HUES64 (cell line): Measurements from ENCODE around the gene ASXL2.

ENCODE experiments used
- H3K27ac ChIP-seq: 2 replicates; pipeline ENCODE4 v1.7.0; 2013; ENCODE audit warnings: low read depth, low read length, inconsistent platforms
- H3K27me3 ChIP-seq: 2 replicates; pipeline ENCODE4 v1.6.1; 2013; ENCODE audit warnings: mild to moderate bottlenecking, low read length; ENCODE audit not compliant: insufficient read depth
- H3K36me3 ChIP-seq: 2 replicates; pipeline ENCODE4 v1.6.1; 2013; ENCODE audit warnings: mild to moderate bottlenecking, low read length; ENCODE audit not compliant: insufficient read depth
- H3K4me1 ChIP-seq: 2 replicates; pipeline ENCODE4 v1.6.1; 2013; ENCODE audit warnings: mild to moderate bottlenecking, low read length, moderate library complexity; ENCODE audit not compliant: insufficient read depth
- H3K4me3 ChIP-seq: 2 replicates; pipeline ENCODE4 v1.5.1; 2013; ENCODE audit warnings: mild to moderate bottlenecking, low read length, moderate library complexity
- H3K9ac ChIP-seq: 2 replicates; pipeline ENCODE4 v1.6.1; 2013; ENCODE audit warnings: mild to moderate bottlenecking, low read depth, low read length
- H3K9me3 ChIP-seq: 2 replicates; pipeline ENCODE4 v1.6.1; 2013; ENCODE audit warnings: low read depth, low read length; ENCODE audit not compliant: insufficient read depth
- WGBS: fragments of 150-250, 120-280 bp; methylation state at CpG from one replicate; pipeline ENCODE4 v1.1.7; 2013; ENCODE audit warnings: missing lambda C conversion rate; 5-methylcytosine and 5-hydroxymethylcytosine counted together

ASXL2 gene

GRCh38 chr2:25817630-25818029 lies 60.7 kb downstream of the ASXL2 start:
- H3K27ac ChIP-seq: no peak overlapping the region

DNA sequence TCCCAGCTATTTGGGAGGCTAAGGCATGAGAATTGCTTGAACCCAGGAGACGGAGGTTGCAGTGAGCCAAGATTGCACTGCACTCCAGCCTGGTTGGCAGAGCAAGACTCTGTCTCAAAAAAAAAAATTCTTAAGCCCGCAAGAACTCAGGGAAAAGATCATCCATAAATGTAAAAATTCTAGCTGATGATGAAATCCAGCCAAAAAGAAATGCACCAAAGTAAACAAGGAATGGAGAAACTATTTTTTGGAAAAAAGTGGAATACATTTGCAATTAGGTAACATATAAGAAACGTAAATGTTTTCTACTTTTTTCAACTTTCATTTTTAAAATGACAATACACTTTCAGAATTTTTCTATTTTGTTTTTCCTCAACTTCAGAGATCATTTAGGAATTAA lies 61.3 kb downstream of the ASXL2 start:
- Histone ChIP-seq H3K27me3 (no peaks in the 10 kb centered on the region), H3K36me3 (0 out of 2 replicates have a peak, but pooled peaks cover 3% of the 10 kb centered on the region), H3K4me1 (peaks cover 11% of the 10 kb centered on the region), H3K27ac (no peak overlapping the region), H3K9me3 (no peaks in the 10 kb centered on the region), H3K9ac (no peak overlapping the region), H3K4me3 (no peak overlapping the region)
- WGBS: 95% methylated on average over 3 of the region's 3 CpGs

More at GRCh38 chr2:25817630-25818029, 60.7 kb downstream of the ASXL2 start:
- Histone ChIP-seq H3K4me1 (peaks cover 11% of the 10 kb centered on the region), H3K4me3 (no peak overlapping the region), H3K36me3 (0 out of 2 replicates have a peak, but pooled peaks cover 3% of the 10 kb centered on the region), H3K9ac (no peak overlapping the region), H3K9me3 (no peaks in the 10 kb centered on the region), H3K27me3 (no peaks in the 10 kb centered on the region)

DNA sequence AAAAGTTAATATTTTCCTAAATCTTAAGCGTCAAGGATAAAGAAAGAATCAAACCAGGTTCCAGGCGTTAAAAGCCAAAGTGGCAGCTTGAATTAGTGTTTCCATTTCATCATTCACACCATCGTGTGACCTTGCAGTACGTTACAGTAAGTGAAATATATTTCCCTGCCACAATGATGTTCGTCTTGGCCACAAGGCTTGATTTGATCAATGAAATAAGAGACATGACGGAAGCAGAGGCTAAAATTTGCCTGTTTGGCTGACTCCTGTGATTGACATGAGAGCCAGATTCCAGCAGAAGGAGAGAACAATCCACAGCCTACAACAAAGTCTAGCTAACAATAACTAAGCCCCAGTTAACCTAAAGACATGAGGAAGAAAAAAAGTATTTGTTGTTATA lies 62.0 kb downstream of the ASXL2 start:
- WGBS: 92% methylated on average over 6 of the region's 6 CpGs
- Histone ChIP-seq H3K27ac (no peak overlapping the region), H3K9ac (no peak overlapping the region), H3K4me3 (no peak overlapping the region), H3K36me3 (0 out of 2 replicates have a peak, but pooled peaks cover 3% of the 10 kb centered on the region), H3K4me1 (peaks cover 11% of the 10 kb centered on the region), H3K9me3 (no peaks in the 10 kb centered on the region), H3K27me3 (no peaks in the 10 kb centered on the region)

- Histone ChIP-seq H3K9ac (no peak overlapping the region), H3K4me3 (no peak overlapping the region), H3K4me1 (peaks cover 11% of the 10 kb centered on the region), H3K27me3 (no peaks in the 10 kb centered on the region), H3K9me3 (no peaks in the 10 kb centered on the region), H3K36me3 (0 out of 2 replicates have a peak, but pooled peaks cover 3% of the 10 kb centered on the region), H3K27ac (no peak overlapping the region)
- WGBS: 94% methylated on average over 1 of the region's 1 CpG
Observed at GRCh38 chr2:25814681-25815080, 63.6 kb downstream of the ASXL2 start.

DNA sequence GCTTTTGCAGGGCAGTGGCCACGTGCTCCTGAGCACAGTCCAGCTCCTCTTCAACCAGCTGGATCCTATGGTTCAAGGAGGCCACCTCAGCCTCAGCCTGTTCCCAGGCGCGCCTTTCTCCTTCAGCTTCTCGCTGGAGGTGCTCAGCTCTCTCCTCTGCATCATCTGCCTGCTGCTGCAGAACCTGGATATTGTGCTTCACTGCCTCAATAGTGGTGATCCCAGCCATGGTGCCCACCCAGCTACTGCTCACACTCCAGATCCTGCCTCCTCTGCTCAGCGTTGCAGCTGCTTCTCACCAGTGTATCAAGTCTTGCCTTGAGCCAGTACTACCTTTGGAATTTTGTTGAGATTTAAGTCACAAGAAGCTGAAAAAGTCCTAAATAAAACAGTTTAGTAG lies 67.9 kb downstream of the ASXL2 start:
- Histone ChIP-seq H3K4me1 (no peaks in the 10 kb centered on the region; the same call in 1 of the 2 replicates), H3K27me3 (no peaks in the 10 kb centered on the region), H3K9ac (no peak overlapping the region), H3K4me3 (no peak overlapping the region), H3K36me3 (peaks cover 9% of the 10 kb centered on the region), H3K9me3 (no peaks in the 10 kb centered on the region), H3K27ac (no peak overlapping the region)
- over 99% methylated on average over 5 of the region's 5 CpGs for WGBS

GRCh38 chr2:25809646-25810045 lies 68.6 kb downstream of the ASXL2 start:
- Histone ChIP-seq H3K27me3 (no peaks in the 10 kb centered on the region), H3K4me3 (no peak overlapping the region), H3K27ac (no peak overlapping the region), H3K9ac (no peak overlapping the region), H3K4me1 (no peaks in the 10 kb centered on the region), H3K9me3 (no peaks in the 10 kb centered on the region), H3K36me3 (peaks cover 16% of the 10 kb centered on the region)
- WGBS: 99% methylated on average over 3 of the region's 3 CpGs

DNA sequence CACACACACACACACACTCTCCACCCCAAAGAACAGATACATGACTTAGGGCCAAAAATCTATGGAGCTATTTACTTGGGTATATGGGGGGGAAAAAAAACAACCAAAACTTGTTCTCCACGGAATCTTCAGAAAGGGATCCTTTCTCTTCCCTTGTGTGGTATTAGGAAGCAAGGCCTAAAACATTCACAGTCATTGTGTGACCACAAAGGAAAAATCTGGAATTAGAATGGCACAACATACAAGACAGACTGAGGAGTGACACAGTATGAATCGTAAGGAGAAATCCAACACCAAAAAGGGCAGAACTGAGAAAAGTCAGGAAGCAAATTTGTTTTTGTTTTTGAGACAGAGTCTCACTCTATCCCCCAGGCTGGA lies 70.3 kb downstream of the ASXL2 start:
- Histone ChIP-seq H3K36me3 (peaks cover 32% of the 10 kb centered on the region), H3K4me1 (no peaks in the 10 kb centered on the region), H3K27me3 (no peaks in the 10 kb centered on the region), H3K27ac (no peak overlapping the region), H3K9me3 (peaks cover 6% of the 10 kb centered on the region; the same call in 1 of the 2 replicates), H3K9ac (no peak overlapping the region), H3K4me3 (no peak overlapping the region)
- 91% methylated on average over 2 of the region's 2 CpGs for WGBS

GRCh38 chr2:25806941-25807340 lies 71.3 kb downstream of the ASXL2 start:
- H3K9me3 ChIP-seq: peaks cover 6% of the 10 kb centered on the region; the same call in 1 of the 2 replicates
- 100% methylated on average over 1 of the region's 1 CpG for WGBS
- H3K27ac ChIP-seq: no peak overlapping the region
- H3K9ac ChIP-seq: no peak overlapping the region
- H3K4me1 ChIP-seq: no peaks in the 10 kb centered on the region
- peaks cover 34% of the 10 kb centered on the region for H3K36me3 ChIP-seq
- H3K27me3 ChIP-seq: no peaks in the 10 kb centered on the region
- H3K4me3 ChIP-seq: no peak overlapping the region

DNA sequence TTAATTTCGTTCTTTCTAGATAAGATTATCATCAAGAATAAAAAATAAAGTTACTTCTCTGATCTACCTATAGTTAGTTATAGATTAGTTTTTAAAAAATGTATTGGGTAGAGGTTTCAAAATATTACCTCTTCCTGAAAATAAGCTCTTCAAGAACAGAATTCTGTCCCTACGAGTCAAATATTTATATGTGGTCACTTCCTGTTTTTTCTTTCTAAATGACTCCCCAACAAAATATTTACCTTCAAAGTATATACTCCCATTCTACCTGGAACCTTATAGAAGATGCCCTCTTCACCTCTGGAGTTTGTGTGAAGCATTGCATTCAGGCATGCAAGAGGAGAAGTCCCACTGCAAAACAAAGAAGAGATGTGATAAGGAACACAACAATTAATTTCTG lies 72.3 kb downstream of the ASXL2 start:
- H3K4me3 ChIP-seq: no peak overlapping the region
- no peak overlapping the region for H3K9ac ChIP-seq
- WGBS: 100% methylated on average over 1 of the region's 2 CpGs
- H3K27me3 ChIP-seq: no peaks in the 10 kb centered on the region
- no peaks in the 10 kb centered on the region for H3K4me1 ChIP-seq
- H3K9me3 ChIP-seq: peaks cover 6% of the 10 kb centered on the region; the same call in 1 of the 2 replicates
- peaks cover 34% of the 10 kb centered on the region for H3K36me3 ChIP-seq
- no peak overlapping the region for H3K27ac ChIP-seq

GRCh38 chr2:25804338-25804737 lies 73.9 kb downstream of the ASXL2 start:
- Histone ChIP-seq H3K9me3 (peaks cover 6% of the 10 kb centered on the region; the same call in 1 of the 2 replicates), H3K27me3 (no peaks in the 10 kb centered on the region), H3K27ac (no peak overlapping the region), H3K9ac (no peak overlapping the region), H3K36me3 (peaks cover 39% of the 10 kb centered on the region), H3K4me1 (no peaks in the 10 kb centered on the region), H3K4me3 (no peak overlapping the region)
- 98% methylated on average over 3 of the region's 3 CpGs for WGBS

DNA sequence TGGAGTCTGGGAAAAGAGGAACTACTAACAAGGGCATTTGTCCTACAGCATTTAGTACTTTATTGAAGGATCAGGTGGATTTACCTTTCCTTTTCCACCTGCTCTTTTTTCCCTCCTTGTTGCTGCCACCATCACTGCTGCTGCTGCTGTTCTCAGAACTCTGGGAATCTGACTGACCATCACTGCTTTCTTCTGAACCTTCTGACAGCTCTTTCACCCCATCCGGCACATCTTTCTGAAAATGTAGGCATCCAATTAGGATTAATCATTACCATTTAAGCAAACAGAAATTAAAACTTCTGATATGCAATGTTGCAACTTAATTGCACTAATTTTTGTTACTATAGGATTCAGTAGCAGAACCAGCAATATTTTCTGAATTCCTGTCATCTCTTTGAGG lies 79.0 kb downstream of the ASXL2 start:
- Histone ChIP-seq H3K9ac (no peak overlapping the region), H3K36me3 (peaks cover 46% of the 10 kb centered on the region)
- 97% methylated on average over 1 of the region's 1 CpG for WGBS

More for the DNA sequence above, 79.0 kb downstream of the ASXL2 start:
- no peak overlapping the region for H3K27ac ChIP-seq
- 0 out of 2 replicates have a peak, but pooled peaks cover 5% of the 10 kb centered on the region for H3K4me1 ChIP-seq
- H3K4me3 ChIP-seq: no peak overlapping the region
- no peaks in the 10 kb centered on the region for H3K27me3 ChIP-seq
- H3K9me3 ChIP-seq: peaks cover 6% of the 10 kb centered on the region; the same call in 1 of the 2 replicates
